ENCODE results near the gene NDUFV1. TPM values are rescaled to one million over a fixed set of nuclear protein-coding genes. Genes with fewer than 3 reads are reported as not detected.
"Not testable (repeated sequence)": the region's sequence is repeated elsewhere in the genome, so short reads cannot be mapped to it uniquely, and the experiment has no call there.

The NDUFV1 gene
- total RNA-seq, 1 donor from 2014 or later = 128 TPM

DNA sequence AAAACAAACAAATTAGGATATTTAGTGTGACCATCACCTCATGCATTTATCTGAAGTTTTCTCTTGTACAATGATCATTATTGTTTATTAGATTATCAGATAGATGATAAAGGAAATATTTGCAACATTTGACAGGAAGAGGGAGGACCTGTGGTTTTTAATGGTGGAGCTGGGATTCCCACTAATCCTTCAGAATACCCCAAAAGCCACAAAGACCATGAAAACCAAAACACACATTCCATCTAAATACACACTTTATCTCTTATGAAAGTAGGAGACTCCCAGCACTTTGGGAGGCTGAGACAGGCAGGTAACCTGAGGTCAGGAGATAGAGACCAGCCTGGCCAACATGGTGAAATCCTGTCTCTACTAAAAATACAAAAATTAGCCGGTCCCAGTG, 7.6 kb upstream of the NDUFV1 start:
- Histone ChIP-seq H3K4me1 (peaks cover 0 to 5% of the 10 kb centered on the region in 2 donors), H3K27ac (no peak overlapping the region), H3K4me3 (no peak overlapping the region), H3K36me3 (no peaks in the 10 kb centered on the region), H3K9me3 (no peaks in the 10 kb centered on the region), H3K27me3 (no peaks in the 10 kb centered on the region)
- intact Hi-C loops (cut with DNase I) = no loop called here
- TF ChIP-seq, protein P1, sequence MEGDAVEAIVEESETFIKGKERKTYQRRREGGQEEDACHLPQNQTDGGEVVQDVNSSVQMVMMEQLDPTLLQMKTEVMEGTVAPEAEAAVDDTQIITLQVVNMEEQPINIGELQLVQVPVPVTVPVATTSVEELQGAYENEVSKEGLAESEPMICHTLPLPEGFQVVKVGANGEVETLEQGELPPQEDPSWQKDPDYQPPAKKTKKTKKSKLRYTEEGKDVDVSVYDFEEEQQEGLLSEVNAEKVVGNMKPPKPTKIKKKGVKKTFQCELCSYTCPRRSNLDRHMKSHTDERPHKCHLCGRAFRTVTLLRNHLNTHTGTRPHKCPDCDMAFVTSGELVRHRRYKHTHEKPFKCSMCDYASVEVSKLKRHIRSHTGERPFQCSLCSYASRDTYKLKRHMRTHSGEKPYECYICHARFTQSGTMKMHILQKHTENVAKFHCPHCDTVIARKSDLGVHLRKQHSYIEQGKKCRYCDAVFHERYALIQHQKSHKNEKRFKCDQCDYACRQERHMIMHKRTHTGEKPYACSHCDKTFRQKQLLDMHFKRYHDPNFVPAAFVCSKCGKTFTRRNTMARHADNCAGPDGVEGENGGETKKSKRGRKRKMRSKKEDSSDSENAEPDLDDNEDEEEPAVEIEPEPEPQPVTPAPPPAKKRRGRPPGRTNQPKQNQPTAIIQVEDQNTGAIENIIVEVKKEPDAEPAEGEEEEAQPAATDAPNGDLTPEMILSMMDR (IDR thresholded peaks at IDR 0.05) = no peak
- no peak for DNase-seq (ENCODE audit: low spot score in 2 of 2)

DNA sequence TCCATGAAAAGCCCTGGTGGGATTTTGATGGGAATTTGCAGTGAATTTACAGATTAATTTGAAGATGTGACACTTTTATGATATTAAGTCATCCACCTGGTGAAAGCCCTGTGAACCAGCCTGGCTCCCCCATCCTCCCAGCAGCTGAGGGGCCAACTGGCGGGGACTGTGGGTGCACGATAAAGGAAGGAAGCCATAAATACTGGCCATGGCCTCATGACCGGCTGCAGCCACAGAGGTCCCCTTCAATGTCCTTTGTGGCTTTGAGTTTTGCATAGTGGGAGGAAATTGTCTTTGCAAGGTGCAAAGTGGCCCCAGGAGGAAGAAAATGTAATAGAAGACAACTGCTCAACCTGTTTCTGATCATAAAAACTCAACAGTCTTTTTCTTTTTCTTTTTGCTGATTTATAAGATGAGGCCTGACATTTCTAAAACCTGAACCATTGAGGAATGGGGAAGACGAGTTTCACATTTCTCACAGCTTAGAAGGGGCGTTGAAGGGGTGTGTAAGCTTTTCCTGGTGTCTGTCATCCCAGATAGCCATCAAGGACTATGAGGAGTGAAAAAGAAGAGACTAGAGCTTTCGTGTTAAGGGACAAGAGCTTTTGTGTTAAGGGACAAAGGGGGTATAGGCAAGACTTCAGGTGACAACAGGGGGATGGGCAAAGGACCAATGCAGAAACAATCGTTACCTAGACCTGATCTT, 6.3 kb upstream of the NDUFV1 start:
- no peak for DNase-seq (ENCODE audit: low spot score in 2 of 2)
- Histone ChIP-seq H3K27ac (no peak overlapping the region), H3K4me3 (no peak overlapping the region), H3K9me3 (no peaks in the 10 kb centered on the region), H3K36me3 (no peaks in the 10 kb centered on the region), H3K27me3 (no peaks in the 10 kb centered on the region), H3K4me1 (no peaks in the 10 kb centered on the region)
- intact Hi-C loops (cut with DNase I) = no loop called here
- TF ChIP-seq, protein P1 (IDR thresholded peaks at IDR 0.05) = no peak

DNA sequence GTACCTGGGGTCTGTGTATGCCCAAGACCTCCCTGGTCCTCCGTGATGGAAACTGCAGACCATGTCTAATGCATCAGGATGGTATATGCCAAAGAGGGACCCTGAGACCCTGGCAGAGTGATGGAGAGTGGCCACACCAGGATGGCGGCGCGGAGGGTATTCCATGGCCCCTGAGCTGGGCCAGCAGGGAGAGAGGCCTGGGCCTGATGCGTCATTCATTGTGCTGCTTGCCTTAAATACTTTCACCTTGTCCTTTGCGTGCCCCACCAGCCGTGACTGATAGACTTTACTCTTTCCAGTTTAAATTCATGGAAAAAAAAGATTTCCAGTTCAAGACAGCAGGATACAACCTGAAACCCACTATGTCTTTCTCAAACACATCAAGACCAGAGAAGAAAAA, 5.6 kb upstream of the NDUFV1 start:
- peaks cover 0 to 5% of the 10 kb centered on the region in 2 donors for H3K4me1 ChIP-seq
- TF ChIP-seq, protein P1 (IDR thresholded peaks at IDR 0.05) = no peak
- no peak overlapping the region for H3K27ac ChIP-seq
- H3K9me3 ChIP-seq = no peaks in the 10 kb centered on the region
- H3K36me3 ChIP-seq = no peaks in the 10 kb centered on the region
- no peak for DNase-seq (ENCODE audit: low spot score in 2 of 2)
- H3K4me3 ChIP-seq = no peak overlapping the region
- intact Hi-C loops (cut with DNase I) = no loop called here
- H3K27me3 ChIP-seq = no peaks in the 10 kb centered on the region

DNA sequence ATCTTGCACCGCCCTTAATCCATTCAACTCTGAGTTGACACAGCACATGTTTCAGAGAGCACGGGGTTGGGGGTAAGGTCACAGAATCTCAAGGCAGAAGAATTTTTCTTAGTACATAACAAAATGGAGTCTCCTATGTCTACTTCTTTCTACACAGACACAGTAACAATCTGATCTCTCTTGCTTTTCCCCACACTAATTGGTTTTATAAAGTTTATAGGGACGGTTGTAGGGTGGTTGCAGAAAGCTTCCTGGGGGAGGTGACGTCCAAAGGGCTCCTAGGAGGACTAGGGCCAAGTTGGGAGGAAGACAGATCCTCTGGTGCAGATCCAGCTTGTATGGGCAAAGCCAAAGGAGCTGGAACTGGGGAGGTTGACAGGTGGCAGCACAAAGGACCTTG, 2.6 kb upstream of the NDUFV1 start:
- H3K4me1 ChIP-seq = peaks cover 7 to 22% of the 10 kb centered on the region in 2 donors
- H3K27me3 ChIP-seq; H3K36me3 ChIP-seq; H3K4me3 ChIP-seq; H3K27ac ChIP-seq; DNase-seq (ENCODE audit: low spot score in 2 of 2); H3K9me3 ChIP-seq; intact Hi-C loops (cut with DNase I): not testable (repeated sequence)

DNA sequence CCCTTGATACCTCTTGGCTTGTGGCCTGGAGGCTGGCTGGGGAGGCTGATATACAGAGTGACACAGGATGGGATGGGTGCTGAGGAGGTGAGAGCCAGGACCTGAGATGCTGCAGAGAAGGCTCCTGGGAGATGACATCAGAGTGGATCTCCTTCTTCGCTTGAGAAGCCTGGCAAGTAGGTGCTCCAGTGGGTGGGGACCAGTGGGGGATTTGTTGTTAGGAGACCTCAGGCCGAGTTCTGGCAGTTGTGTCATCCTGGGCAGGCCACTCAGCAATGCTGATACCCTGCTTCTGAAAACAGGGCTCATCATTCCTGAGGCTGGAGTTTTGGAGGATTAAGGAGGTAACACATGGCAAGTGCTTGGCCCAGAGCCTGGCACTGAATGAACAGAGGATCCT, 1.9 kb upstream of the NDUFV1 start:
- DNase-seq (ENCODE audit: low spot score in 2 of 2) = no peak
- no peak overlapping the region for H3K4me3 ChIP-seq
- H3K36me3 ChIP-seq = peaks cover 5 to 14% of the 10 kb centered on the region in 2 donors
- intact Hi-C loops (cut with DNase I) = no loop called here
- TF ChIP-seq, protein P1 (IDR thresholded peaks at IDR 0.05) = no peak
- no peak overlapping the region for H3K27ac ChIP-seq
- no peaks in the 10 kb centered on the region for H3K27me3 ChIP-seq
- H3K4me1 ChIP-seq = peaks cover 7 to 22% of the 10 kb centered on the region in 2 donors
- no peaks in the 10 kb centered on the region for H3K9me3 ChIP-seq

DNA sequence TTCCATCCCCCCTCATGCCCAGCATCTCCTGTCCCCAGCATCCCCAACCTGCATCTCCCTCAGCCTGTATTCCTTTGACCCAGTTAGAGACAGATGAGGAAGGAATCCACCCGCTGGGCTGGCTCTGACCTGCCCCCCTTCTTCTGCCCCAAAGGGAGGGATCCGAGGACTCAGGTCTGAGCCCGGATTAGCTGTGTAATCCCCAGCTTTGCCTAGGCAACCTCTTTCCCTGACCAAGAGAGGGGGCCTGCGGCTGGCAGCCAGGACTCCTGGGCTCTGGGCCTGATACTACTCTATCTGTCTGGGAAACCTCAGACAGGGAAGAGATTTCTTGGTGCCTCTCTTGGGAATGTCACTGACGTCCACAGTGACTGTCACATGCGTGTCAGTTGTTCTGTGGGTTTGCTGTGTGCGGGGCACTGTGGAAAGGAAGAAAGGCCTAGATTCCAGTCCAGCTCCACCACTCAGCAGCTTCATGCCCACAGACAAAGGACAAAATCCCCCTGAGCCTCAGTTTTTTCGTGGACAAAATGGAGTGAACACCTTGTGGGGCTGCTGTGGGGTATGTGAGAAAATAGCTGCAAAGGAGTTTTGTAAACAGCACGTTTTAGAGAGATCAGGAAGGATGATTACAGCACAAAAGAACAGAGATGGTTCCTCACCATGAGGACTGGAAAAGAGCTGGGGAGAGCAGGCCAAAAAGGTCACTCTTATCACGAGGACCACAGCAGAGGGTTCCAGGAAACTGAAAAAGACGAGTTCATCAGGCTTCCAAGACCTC, 1.3 kb upstream of the NDUFV1 start:
- H3K4me3 ChIP-seq = no peak overlapping the region
- no peaks in the 10 kb centered on the region for H3K27me3 ChIP-seq
- H3K4me1 ChIP-seq = peaks cover 7 to 22% of the 10 kb centered on the region in 2 donors
- TF ChIP-seq, protein P1 (IDR thresholded peaks at IDR 0.05) = no peak
- H3K9me3 ChIP-seq = no peaks in the 10 kb centered on the region
- no peak for DNase-seq (ENCODE audit: low spot score in 2 of 2)
- intact Hi-C loops (cut with DNase I) = loop anchor here (1.0 kb wide), 3 partner anchors 21 to 33 kb away; no protein-coding TSS in a partner anchor
- peak overlapping the region in 1 of 2 donors; percentile 68 for H3K27ac ChIP-seq
- peaks cover 9 to 18% of the 10 kb centered on the region in 2 donors for H3K36me3 ChIP-seq
